Spleen (tissue), 11 donors: Measurements from ENCODE around the gene BLZF1. TPM values are rescaled to one million over a fixed set of nuclear protein-coding genes. Genes with fewer than 3 reads are reported as not detected.
"Not testable (repeated sequence)": the region's sequence is repeated elsewhere in the genome, so short reads cannot be mapped to it uniquely, and the experiment has no call there.

ENCODE experiments used
- DNase-seq: peaks from one replicate; pipeline ENCODE4 v3.0.0-alpha.2; 2020
- H3K27ac ChIP-seq, 8 donors: fragments of 200-600 bp; sonication (generic) in 7 of 8; 1 replicate in 4 of 8; 2 replicates in 4 of 8; pipeline versions ENCODE4 v1.5.0 to v1.8.0; 2016 to 2021; ENCODE audit warnings: inconsistent platforms in 4 of 8, mild to moderate bottlenecking in 4 of 8, moderate library complexity in 1 of 8
- H3K27me3 ChIP-seq, 7 donors: fragments of 200-600 bp; sonication (generic) in 6 of 7; replicated peaks in 1 of 7; 1 replicate in 4 of 7; 2 replicates in 3 of 7; pipeline versions ENCODE4 v1.5.0 to v1.8.0; 2016 to 2021; ENCODE audit warnings: inconsistent platforms in 3 of 7, mild to moderate bottlenecking in 1 of 7
- H3K36me3 ChIP-seq, 6 donors: fragments of 200-600 bp; sonication (generic) in 5 of 6; 1 replicate in 4 of 6; 2 replicates in 2 of 6; pipeline versions ENCODE4 v1.5.0 to v1.8.0; 2016 to 2021; ENCODE audit warnings: inconsistent platforms in 2 of 6
- H3K4me1 ChIP-seq, 6 donors: fragments of 200-600 bp; sonication (generic) in 5 of 6; 1 replicate in 3 of 6; 2 replicates in 3 of 6; pipeline versions ENCODE4 v1.5.0 to v1.8.0; 2016 to 2021; ENCODE audit warnings: inconsistent platforms in 3 of 6
- H3K4me3 ChIP-seq, 8 donors: fragments of 200-600 bp; sonication (generic) in 7 of 8; 1 replicate in 4 of 8; 2 replicates in 4 of 8; pipeline versions ENCODE4 v1.5.0 to v1.8.0; 2016 to 2021; ENCODE audit warnings: inconsistent platforms in 4 of 8, mild to moderate bottlenecking in 4 of 8, moderate library complexity in 2 of 8
- H3K9me3 ChIP-seq, 8 donors: fragments of 200-600 bp; sonication (generic) in 7 of 8; 1 replicate in 4 of 8; 2 replicates in 4 of 8; pipeline versions ENCODE4 v1.5.0 to v1.8.0; 2016 to 2021; ENCODE audit warnings: inconsistent platforms in 4 of 8
- POLR2A ChIP-seq, 3 donors: fragments of 450-650 bp; IDR thresholded peaks; one replicate each; pipeline ENCODE4 v1.5.1; 2017; ENCODE audit warnings: antibody characterized with exemption in 3 of 3, mild to moderate bottlenecking in 1 of 3
- POLR2AphosphoS5 ChIP-seq, 3 donors: sonication (generic); formaldehyde crosslinking; IDR thresholded peaks; one replicate each; pipeline ENCODE4 v1.5.1; 2017; ENCODE audit warnings: antibody characterized with exemption in 3 of 3
- WGBS, 5 donors: extraction: QIAGEN DNeasy Blood & Tissue Kit in 3 of 5; methylation state at CpG; one replicate each; pipeline versions ENCODE4 v1.1.5 to v1.1.7; 2013 to 2018; 5-methylcytosine and 5-hydroxymethylcytosine counted together
- intact Hi-C: fragments of 100-400 bp; cut with DNase I; formaldehyde crosslinking; loops from one replicate; pipeline ENCODE4 v1.15.0; 2023; ENCODE audit warnings: low total_unique reads
- polyA plus RNA-seq, 3 donors: library from polyadenylated mRNA; stranded (reverse); fragments of 200-250 nt; gene quantifications; one replicate each; pipeline ENCODE4 v1.2.1, GENCODE V29; 2013
- total RNA-seq, 7 donors: library from RNA; depleted of rRNA in 3 of 7; stranded (reverse); fragments of >200 nt in 3 of 7; fragmentation: NEBNext Ultra II Directional in 4 of 7; extraction: Animal tissue kit (Norgen Biotek cat#: 25700) in 4 of 7; gene quantifications; one replicate each; pipeline versions ENCODE4 v1.1.0 to v1.2.1, GENCODE V29; 2016 to 2021
- TF ChIP-seq, protein P1 (sequence below), 11 experiments: fragments of 200-600 bp in 7 of 11; fragments of 450-650 bp in 4 of 11; sonication (generic) in 4 of 11; IDR thresholded peaks in 8 of 11; conservative IDR thresholded peaks in 3 of 11; 1 replicate in 7 of 11; 2 replicates in 4 of 11; pipeline versions ENCODE4 v1.4.0 to v1.8.0; 2016 to 2021; ENCODE audit warnings: antibody characterized with exemption in 11 of 11, inconsistent platforms in 4 of 11, mild to moderate bottlenecking in 1 of 11
- donor health status: healthy with polysubstance abuse.
- donor health status: DM: no; HTN: no; CAD: no; lungs with moderate emphysema.
- donor health status: DM: no; HTN: no; CAD: no.
- donor health status: Bipolar disorder and iron deficiency.
- donor health status: healthy.
- donor health status: DM: no; HTN: no; CAD: no.
- donor health status: DM: yes; HTN: yes; CAD: no.

BLZF1 gene
- total and polyA plus RNA-seq, 10 donors, result 5.6 to 33.8 (median 21.8) TPM

- TF ChIP-seq, protein P1, sequence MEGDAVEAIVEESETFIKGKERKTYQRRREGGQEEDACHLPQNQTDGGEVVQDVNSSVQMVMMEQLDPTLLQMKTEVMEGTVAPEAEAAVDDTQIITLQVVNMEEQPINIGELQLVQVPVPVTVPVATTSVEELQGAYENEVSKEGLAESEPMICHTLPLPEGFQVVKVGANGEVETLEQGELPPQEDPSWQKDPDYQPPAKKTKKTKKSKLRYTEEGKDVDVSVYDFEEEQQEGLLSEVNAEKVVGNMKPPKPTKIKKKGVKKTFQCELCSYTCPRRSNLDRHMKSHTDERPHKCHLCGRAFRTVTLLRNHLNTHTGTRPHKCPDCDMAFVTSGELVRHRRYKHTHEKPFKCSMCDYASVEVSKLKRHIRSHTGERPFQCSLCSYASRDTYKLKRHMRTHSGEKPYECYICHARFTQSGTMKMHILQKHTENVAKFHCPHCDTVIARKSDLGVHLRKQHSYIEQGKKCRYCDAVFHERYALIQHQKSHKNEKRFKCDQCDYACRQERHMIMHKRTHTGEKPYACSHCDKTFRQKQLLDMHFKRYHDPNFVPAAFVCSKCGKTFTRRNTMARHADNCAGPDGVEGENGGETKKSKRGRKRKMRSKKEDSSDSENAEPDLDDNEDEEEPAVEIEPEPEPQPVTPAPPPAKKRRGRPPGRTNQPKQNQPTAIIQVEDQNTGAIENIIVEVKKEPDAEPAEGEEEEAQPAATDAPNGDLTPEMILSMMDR (IDR thresholded peaks at IDR 0.05 in 8 of 11, conservative IDR thresholded peaks at IDR 0.05 in 3 of 11), result no peak
- TF ChIP-seq POLR2A (IDR thresholded peaks at IDR 0.05), result no peak
- no peak for TF ChIP-seq POLR2AphosphoS5 (IDR thresholded peaks at IDR 0.05)
- Histone ChIP-seq H3K9me3 (no peaks in the 10 kb centered on the region), H3K27ac (no peak overlapping the region), H3K36me3 (peaks cover 7 to 100% (median 83%) of the 10 kb centered on the region in 6 donors), H3K4me1 (no peaks in the 10 kb centered on the region), H3K27me3 (no peaks in the 10 kb centered on the region), H3K4me3 (no peak overlapping the region)
- no peak for DNase-seq
- intact Hi-C loops, result no loop called here
Observed at GRCh38 chr1:169387399-169387798, 19.4 kb downstream of the BLZF1 start.

GRCh38 chr1:169390303-169390702, 22.3 kb downstream of the BLZF1 start:
- H3K9me3 ChIP-seq, result no peaks in the 10 kb centered on the region
- TF ChIP-seq, protein P1 (IDR thresholded peaks at IDR 0.05 in 8 of 11, conservative IDR thresholded peaks at IDR 0.05 in 3 of 11), result no peak
- no peak for TF ChIP-seq POLR2AphosphoS5 (IDR thresholded peaks at IDR 0.05)
- no peak for TF ChIP-seq POLR2A (IDR thresholded peaks at IDR 0.05)
- H3K4me3 ChIP-seq, result no peak overlapping the region
- no peak for DNase-seq
- intact Hi-C loops, result no loop called here
- H3K4me1 ChIP-seq, result no peaks in the 10 kb centered on the region
- no peaks in the 10 kb centered on the region for H3K27me3 ChIP-seq
- peaks cover 7 to 100% (median 70%) of the 10 kb centered on the region in 6 donors for H3K36me3 ChIP-seq
- no peak overlapping the region for H3K27ac ChIP-seq

DNA sequence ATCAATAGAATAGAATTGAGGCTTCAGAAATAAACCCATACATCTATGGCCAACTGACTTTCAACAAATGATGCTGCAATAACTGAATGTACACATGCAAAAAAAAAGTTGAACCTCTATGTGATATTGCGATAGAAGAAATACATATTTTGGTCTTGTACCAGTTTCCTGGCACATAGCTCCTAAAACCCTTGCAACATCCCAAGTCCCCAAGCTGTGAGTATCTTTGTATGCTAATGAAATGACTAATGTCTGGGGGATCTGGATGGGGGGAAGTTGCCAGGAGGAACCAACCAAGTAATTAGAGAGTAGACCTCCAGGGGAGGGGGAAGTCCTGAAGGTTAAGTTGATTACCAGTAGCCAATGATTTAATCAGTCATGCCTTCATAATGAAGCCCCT, 24.4 kb downstream of the BLZF1 start:
- no peak overlapping the region for H3K27ac ChIP-seq
- WGBS, 5 donors, result 64 to 93% (median 81%) methylated on average over 1 of the region's 1 CpG
- no peaks in the 10 kb centered on the region for H3K9me3 ChIP-seq
- no peak for DNase-seq
- TF ChIP-seq POLR2A (IDR thresholded peaks at IDR 0.05) (no peak), POLR2AphosphoS5 (IDR thresholded peaks at IDR 0.05) (no peak)
- TF ChIP-seq, protein P1 (IDR thresholded peaks at IDR 0.05 in 8 of 11, conservative IDR thresholded peaks at IDR 0.05 in 3 of 11), result no peak
- intact Hi-C loops, result no loop called here
- H3K4me3 ChIP-seq, result no peak overlapping the region
- no peaks in the 10 kb centered on the region for H3K27me3 ChIP-seq
- H3K36me3 ChIP-seq, result peaks cover 7 to 93% (median 52%) of the 10 kb centered on the region in 6 donors
- H3K4me1 ChIP-seq, result no peaks in the 10 kb centered on the region

GRCh38 chr1:169395955-169396354, 28.0 kb downstream of the BLZF1 start:
- DNase-seq, result no peak
- H3K27me3 ChIP-seq, result no peaks in the 10 kb centered on the region
- no peaks in the 10 kb centered on the region for H3K4me1 ChIP-seq
- H3K9me3 ChIP-seq, result peaks cover 0 to 9% (median 0%) of the 10 kb centered on the region in 8 donors
- TF ChIP-seq, protein P1 (IDR thresholded peaks at IDR 0.05 in 8 of 11, conservative IDR thresholded peaks at IDR 0.05 in 3 of 11), result no peak
- TF ChIP-seq POLR2AphosphoS5 (IDR thresholded peaks at IDR 0.05), result no peak
- TF ChIP-seq POLR2A (IDR thresholded peaks at IDR 0.05), result no peak
- intact Hi-C loops, result no loop called here
- H3K27ac ChIP-seq, result no peak overlapping the region
- H3K4me3 ChIP-seq, result no peak overlapping the region
- whole genome bisulfite sequencing, 5 donors, result 94 to 99% (median 98%) methylated on average over 3 of the region's 3 CpGs
- peaks cover 0 to 70% (median 20%) of the 10 kb centered on the region in 6 donors for H3K36me3 ChIP-seq

DNA sequence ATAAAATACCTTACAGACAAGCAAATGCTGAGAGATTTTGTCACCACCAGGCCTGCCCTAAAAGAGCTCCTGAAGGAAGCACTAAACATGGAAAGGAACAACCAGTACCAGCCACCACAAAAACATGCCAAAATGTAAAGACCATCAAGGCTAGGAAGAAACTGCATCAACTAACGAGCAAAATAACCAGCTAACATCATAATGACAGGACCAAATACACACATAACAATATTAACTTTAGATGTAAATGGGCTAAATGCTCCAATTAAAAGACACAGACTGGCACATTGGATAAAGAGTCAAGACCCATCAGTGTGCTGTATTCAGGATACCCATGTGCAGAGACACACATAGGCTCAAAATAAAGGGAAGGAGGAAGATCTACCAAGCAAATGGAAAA, 34.6 kb downstream of the BLZF1 start:
- DNase-seq, H3K4me3 ChIP-seq, intact Hi-C loops, H3K27ac ChIP-seq, H3K36me3 ChIP-seq, H3K27me3 ChIP-seq, H3K4me1 ChIP-seq: not testable (repeated sequence)
- 64 to 97% (median 88%) methylated on average over 1 of the region's 1 CpG for WGBS, 5 donors
- peaks cover 0 to 73% (median 53%) of the 10 kb centered on the region in 8 donors for H3K9me3 ChIP-seq

DNA sequence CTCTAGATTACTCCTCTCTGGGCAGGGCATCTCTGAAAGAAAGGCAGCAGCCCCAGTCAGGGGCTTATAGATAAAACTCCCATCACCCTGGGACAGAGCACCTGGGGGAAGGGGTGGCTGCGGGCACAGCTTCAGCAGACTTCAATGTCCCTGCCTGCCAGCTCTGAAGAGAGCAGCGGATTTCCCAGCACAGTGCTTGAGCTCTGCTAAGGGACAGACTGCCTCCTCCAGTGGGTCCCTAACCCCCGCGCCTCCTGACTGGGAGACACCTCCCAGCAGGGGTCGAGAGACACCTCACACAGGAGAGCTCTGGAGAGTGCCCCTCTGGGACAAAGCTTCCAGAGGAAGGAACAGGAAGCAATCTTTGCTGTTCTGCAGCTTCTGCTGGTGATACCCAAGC, 40.3 kb downstream of the BLZF1 start:
- H3K4me3 ChIP-seq, H3K36me3 ChIP-seq, intact Hi-C loops, DNase-seq, H3K27me3 ChIP-seq, H3K27ac ChIP-seq, H3K4me1 ChIP-seq: not testable (repeated sequence)
- H3K9me3 ChIP-seq, result peaks cover 0 to 100% (median 98%) of the 10 kb centered on the region in 8 donors
- WGBS, 5 donors, result 87 to 100% (median 93%) methylated on average over 3 to 5 of the region's 5 CpGs
